GM13977 (cell line): ENCODE results near the gene PERCC1.

ENCODE experiments used
- DNase-seq: peaks from one replicate; pipeline ENCODE4 v3.0.0; 2012; ENCODE audit warnings: low spot score
- CTCF ChIP-seq: IDR thresholded peaks from 2 replicates; pipeline ENCODE4 v1.5.1; 2012; ENCODE audit warnings: mild to moderate bottlenecking, control low read depth; ENCODE audit not compliant: insufficient read depth; ENCODE audit errors: extremely low read depth, missing control alignments
- in situ Hi-C: fragments of 300-500 bp; cut with MboI; formaldehyde crosslinking; loops from one replicate; pipeline ENCODE4 v1.12.0; 2022; ENCODE audit warnings: low sequenced_read_pairs, low pct_unique_long_range_greater_than_20kb, mixed read lengths, inconsistent platforms; ENCODE audit not compliant: unreplicated experiment

Gene PERCC1

DNA sequence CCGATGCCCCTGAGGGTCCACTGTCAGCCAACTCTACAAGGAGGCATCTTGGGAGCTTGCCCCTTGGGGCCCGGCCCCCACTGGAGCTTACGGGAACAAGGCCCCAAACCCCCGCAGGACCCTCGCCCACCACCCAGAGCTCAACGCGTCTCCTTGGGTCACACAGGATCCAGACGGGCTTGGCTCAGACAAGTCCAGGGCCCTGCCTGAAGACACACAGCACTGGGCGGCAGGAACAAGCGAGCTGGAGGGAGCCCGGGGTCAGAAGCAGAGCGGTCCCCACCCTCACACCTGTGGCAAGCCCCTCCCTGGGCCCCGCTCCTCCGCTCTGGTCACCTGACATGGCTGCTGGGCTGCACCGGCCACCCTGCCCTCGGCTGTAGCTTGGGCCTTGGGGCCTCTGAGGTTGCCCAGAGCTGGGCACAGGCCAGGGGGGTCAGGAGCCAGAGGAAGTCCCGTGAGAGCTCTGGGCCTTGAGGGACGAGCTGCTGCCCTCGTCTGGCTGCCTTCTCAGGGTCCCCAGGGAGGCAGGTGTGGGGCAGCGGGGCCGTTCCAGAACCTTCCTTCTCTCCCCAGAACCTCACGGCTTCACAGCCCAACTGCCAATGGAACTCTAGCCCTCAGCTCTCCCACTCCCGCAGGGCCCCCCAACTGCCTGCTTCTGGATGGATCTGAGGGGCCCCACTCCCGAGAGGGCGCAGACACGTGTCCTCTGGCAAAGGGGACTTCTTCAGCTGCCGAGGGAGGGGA, 13.3 kb downstream of the PERCC1 start, which contains the start of gene CCDC154:
Gene CCDC154, minus strand, starts transcription at position 577 of the 750 bp plus-strand sequence. Its CDS starts 234 bp downstream, at position 343.
- in situ Hi-C loops = no loop called here
- no peak for DNase-seq
- TF ChIP-seq CTCF = no peak

DNA sequence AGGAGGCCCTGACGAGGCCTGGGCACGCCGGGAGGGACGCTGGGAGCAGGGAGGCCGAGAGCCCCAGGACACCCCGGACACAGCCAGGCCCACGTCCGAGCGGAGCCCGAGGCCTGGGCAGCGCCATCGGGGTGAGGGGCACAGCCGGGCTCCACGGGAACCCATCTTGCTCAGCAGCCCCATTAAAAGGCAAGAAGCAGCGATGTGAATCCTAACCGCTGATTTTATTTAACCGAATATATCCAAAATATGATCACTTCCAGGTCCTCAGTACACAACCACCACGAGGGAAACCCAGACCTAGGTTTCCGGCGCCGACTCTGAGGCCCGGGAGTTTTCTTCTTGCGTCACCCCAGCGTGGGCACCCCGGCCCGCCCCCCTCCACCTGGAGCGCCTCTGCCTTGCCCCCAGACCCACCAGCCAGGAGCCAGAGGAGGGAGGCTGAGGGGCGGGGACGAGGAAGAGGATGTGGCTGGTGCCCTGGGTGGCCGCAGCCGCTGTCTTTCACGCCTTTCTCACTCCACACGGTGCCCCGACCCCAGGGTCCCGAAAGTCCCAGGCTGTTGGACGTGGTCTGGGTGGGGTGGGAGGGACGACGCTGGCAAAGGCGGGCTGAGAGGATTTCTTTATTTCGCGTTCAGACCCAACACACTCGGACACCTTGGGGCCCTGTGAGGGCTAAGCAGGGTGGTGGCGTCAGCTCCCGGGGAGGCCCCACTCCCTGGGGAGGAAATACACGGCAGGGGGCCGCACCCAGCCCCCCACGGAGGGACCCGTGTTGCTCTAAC, 14.0 kb downstream of the PERCC1 start:
- no peak for DNase-seq
- in situ Hi-C loops = no loop called here
- no peak for TF ChIP-seq CTCF

GRCh38 chr16:1445518-1446203, 14.8 kb downstream of the PERCC1 start:
- no peak for DNase-seq
- no peak for TF ChIP-seq CTCF
- in situ Hi-C loops = no loop called here

GRCh38 chr16:1446296-1447080, 15.6 kb downstream of the PERCC1 start:
- TF ChIP-seq CTCF = no peak
- in situ Hi-C loops = no loop called here
- DNase-seq = no peak

DNA sequence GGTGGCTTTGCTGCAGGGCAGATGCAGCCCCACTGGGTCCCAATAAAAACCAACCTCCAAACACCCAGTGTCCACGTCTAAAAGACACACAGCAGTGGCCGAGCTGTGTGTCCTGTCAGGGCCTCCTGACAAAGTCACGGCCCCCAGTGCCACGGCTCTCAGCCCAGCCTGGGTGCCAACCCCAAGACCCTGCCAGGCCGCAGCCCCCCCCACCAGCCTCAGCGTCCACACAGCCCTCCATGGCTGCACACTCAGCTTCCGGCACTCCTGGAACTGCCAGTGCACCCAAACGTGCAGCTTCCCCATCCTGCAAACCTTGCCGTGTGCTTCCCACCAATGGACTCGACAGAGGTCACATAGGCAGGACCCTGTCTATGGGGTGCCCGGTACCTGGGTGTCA, 17.1 kb downstream of the PERCC1 start:
- no peak for DNase-seq
- TF ChIP-seq CTCF = no peak
- in situ Hi-C loops = no loop called here
